Smooth muscle cell (in vitro differentiated cells): ENCODE measurements around the gene MYADML2. TPM values are rescaled to one million over a fixed set of nuclear protein-coding genes. Genes with fewer than 3 reads are reported as not detected.
A peak's percentile ranks its signal among the peaks of the same experiment; 100 is the strongest.

Experiments used
- DNase-seq: peaks from one replicate; lab custom pipeline; 2025; ENCODE audit not compliant: unreplicated experiment; lab: John Stamatoyannopoulos, UW
- H2AFZ ChIP-seq: fragments of 200-600 bp; sonication (generic); 2 replicates; pipeline ENCODE4 v1.6.0; 2016; ENCODE audit warnings: antibody characterized with exemption, low read depth, mild to moderate bottlenecking
- H3F3A ChIP-seq: fragments of 200-600 bp; sonication (generic); 2 replicates; pipeline ENCODE4 v1.6.0; 2017; ENCODE audit warnings: antibody characterized with exemption, low read depth
- H3K27ac ChIP-seq: fragments of 200-600 bp; sonication (generic); 2 replicates; pipeline ENCODE4 v1.5.1; 2016; ENCODE audit warnings: low read depth, mild to moderate bottlenecking
- H3K27me3 ChIP-seq: fragments of 200-600 bp; sonication (generic); 2 replicates; pipeline ENCODE4 v1.6.1; 2016; ENCODE audit warnings: low read depth, mild to moderate bottlenecking
- H3K36me3 ChIP-seq: fragments of 200-600 bp; sonication (generic); 2 replicates; pipeline ENCODE4 v1.5.1; 2016; ENCODE audit warnings: low read depth
- H3K4me1 ChIP-seq: fragments of 200-600 bp; sonication (generic); 2 replicates; pipeline ENCODE4 v1.5.1; 2016; ENCODE audit warnings: low read depth
- H3K4me2 ChIP-seq: fragments of 200-600 bp; sonication (generic); 2 replicates; pipeline ENCODE4 v1.6.0; 2016; ENCODE audit warnings: mild to moderate bottlenecking
- H3K4me3 ChIP-seq: fragments of 200-600 bp; sonication (generic); 2 replicates; pipeline ENCODE4 v1.5.1; 2016; ENCODE audit warnings: mild to moderate bottlenecking
- H3K79me2 ChIP-seq: fragments of 200-600 bp; sonication (generic); 2 replicates; pipeline ENCODE4 v1.6.0; 2016; ENCODE audit warnings: low read depth, mild to moderate bottlenecking
- H3K9ac ChIP-seq: fragments of 200-600 bp; sonication (generic); 2 replicates; pipeline ENCODE4 v1.6.0; 2016; ENCODE audit warnings: low read depth
- H3K9me3 ChIP-seq: fragments of 200-600 bp; sonication (generic); replicated peaks from 2 replicates; pipeline ENCODE4 v1.5.1; 2016; ENCODE audit warnings: low read depth
- H4K20me1 ChIP-seq: fragments of 200-600 bp; sonication (generic); 2 replicates; pipeline ENCODE4 v1.6.0; 2016; ENCODE audit warnings: low read depth
- WGBS: methylation state at CpG from one replicate; pipeline ENCODE4 v1.1.7; 2016; ENCODE audit warnings: low lambda C conversion rate; 5-methylcytosine and 5-hydroxymethylcytosine counted together
- polyA plus RNA-seq: library from polyadenylated mRNA; unstranded; fragments of >200 nt; fragmentation: Nextera tagmentation; extraction: Ambion mirVana; gene quantifications from 2 replicates; pipeline ENCODE4 v1.2.1, GENCODE V29; 2016
- total RNA-seq: library from RNA; depleted of rRNA; stranded (reverse); fragments of >200 nt; gene quantifications from 2 replicates; pipeline ENCODE4 v1.2.3, GENCODE V29; 2014
- TF ChIP-seq, protein P1 (sequence below): fragments of 200-600 bp; sonication (generic); IDR thresholded peaks from 2 replicates; pipeline ENCODE4 v1.5.1; 2017; ENCODE audit warnings: borderline replicate concordance, mild to moderate bottlenecking, antibody characterized with exemption; ENCODE audit not compliant: insufficient read depth, poor library complexity, severe bottlenecking

MYADML2 gene
- total and polyA plus RNA-seq, 2 experiments from 2014 or later, result not detected

- no peak overlapping the region for H2AFZ ChIP-seq
- no peak overlapping the region for H3K4me2 ChIP-seq
- no peak for DNase-seq
- H3F3A ChIP-seq, result peaks cover 24% of the 10 kb centered on the region
- H3K9me3 ChIP-seq, result no peaks in the 10 kb centered on the region
- H3K4me3 ChIP-seq, result no peak overlapping the region
- WGBS, result over 99% methylated on average over 11 of the region's 11 CpGs
- H4K20me1 ChIP-seq, result peaks cover 30% of the 10 kb centered on the region
- H3K4me1 ChIP-seq, result peaks cover 3% of the 10 kb centered on the region
- H3K79me2 ChIP-seq, result peaks cover 33% of the 10 kb centered on the region
- no peaks in the 10 kb centered on the region for H3K36me3 ChIP-seq
- H3K9ac ChIP-seq, result no peak overlapping the region
- no peaks in the 10 kb centered on the region for H3K27me3 ChIP-seq
- TF ChIP-seq, protein P1, sequence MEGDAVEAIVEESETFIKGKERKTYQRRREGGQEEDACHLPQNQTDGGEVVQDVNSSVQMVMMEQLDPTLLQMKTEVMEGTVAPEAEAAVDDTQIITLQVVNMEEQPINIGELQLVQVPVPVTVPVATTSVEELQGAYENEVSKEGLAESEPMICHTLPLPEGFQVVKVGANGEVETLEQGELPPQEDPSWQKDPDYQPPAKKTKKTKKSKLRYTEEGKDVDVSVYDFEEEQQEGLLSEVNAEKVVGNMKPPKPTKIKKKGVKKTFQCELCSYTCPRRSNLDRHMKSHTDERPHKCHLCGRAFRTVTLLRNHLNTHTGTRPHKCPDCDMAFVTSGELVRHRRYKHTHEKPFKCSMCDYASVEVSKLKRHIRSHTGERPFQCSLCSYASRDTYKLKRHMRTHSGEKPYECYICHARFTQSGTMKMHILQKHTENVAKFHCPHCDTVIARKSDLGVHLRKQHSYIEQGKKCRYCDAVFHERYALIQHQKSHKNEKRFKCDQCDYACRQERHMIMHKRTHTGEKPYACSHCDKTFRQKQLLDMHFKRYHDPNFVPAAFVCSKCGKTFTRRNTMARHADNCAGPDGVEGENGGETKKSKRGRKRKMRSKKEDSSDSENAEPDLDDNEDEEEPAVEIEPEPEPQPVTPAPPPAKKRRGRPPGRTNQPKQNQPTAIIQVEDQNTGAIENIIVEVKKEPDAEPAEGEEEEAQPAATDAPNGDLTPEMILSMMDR, result no peak
- no peak overlapping the region for H3K27ac ChIP-seq
Observed at GRCh38 chr17:81895400-81895799, 51.6 kb downstream of the MYADML2 start.

DNA sequence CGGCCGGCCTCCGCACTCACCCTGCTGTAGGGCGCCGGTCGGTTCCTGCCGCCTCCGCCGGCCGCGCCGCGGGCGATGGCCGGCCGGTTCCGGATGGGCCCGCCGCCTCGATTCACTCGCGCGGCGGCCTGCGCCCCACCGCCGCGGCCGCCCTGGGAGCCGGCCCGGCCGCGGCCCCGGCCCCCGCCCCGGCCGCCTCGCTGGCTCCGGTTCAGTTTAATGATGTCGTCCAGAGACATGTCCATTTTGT is 55.8 kb downstream of the MYADML2 start:
- Histone ChIP-seq H3K4me1 (peaks cover 10% of the 10 kb centered on the region), H3K9ac (peak overlapping the region; percentile 97), H3K27me3 (no peaks in the 10 kb centered on the region), H3F3A (no peaks in the 10 kb centered on the region), H3K36me3 (no peaks in the 10 kb centered on the region), H3K4me2 (peak overlapping the region; percentile 99), H3K4me3 (peak overlapping the region; percentile 95), H3K9me3 (no peaks in the 10 kb centered on the region), H2AFZ (no peak overlapping the region), H3K79me2 (peaks cover 59% of the 10 kb centered on the region), H4K20me1 (peaks cover 31% of the 10 kb centered on the region), H3K27ac (peak overlapping the region; percentile 56)
- DNase-seq, result no peak
- WGBS, result 1% methylated on average over 32 of the region's 40 CpGs
- TF ChIP-seq, protein P1, result no peak

- Histone ChIP-seq H2AFZ (no peak overlapping the region), H3K79me2 (peaks cover 59% of the 10 kb centered on the region), H3K27me3 (no peaks in the 10 kb centered on the region)
Observed at GRCh38 chr17:81890447-81891302, 56.4 kb downstream of the MYADML2 start.

More at GRCh38 chr17:81890447-81891302, 56.4 kb downstream of the MYADML2 start:
- WGBS, result 20% methylated on average over 47 of the region's 69 CpGs
- Histone ChIP-seq H3K9me3 (no peaks in the 10 kb centered on the region), H3K9ac (peak overlapping the region; percentile 97), H4K20me1 (peaks cover 37% of the 10 kb centered on the region), H3F3A (no peaks in the 10 kb centered on the region), H3K27ac (peak overlapping the region; percentile 56), H3K4me3 (peak overlapping the region; percentile 95), H3K4me2 (peak overlapping the region; percentile 99), H3K4me1 (peaks cover 10% of the 10 kb centered on the region), H3K36me3 (no peaks in the 10 kb centered on the region)
- TF ChIP-seq, protein P1, result no peak
- no peak for DNase-seq

Other genes with a start within 250 kb of the MYADML2 start
- 16.5 and 22.2 TPM in 2 replicates for gene MRPL12, start 243.9 kb downstream of the MYADML2 start, total RNA-seq
- gene MRPL12, start 243.9 kb downstream of the MYADML2 start, polyA plus RNA-seq, result 83.6 and 92.4 TPM in 2 replicates
- gene SLC25A10, start 234.9 kb downstream of the MYADML2 start, total RNA-seq, result 8.4 and 11.3 TPM in 2 replicates
- 13.0 and 21.0 TPM in 2 replicates for gene SLC25A10, start 234.9 kb downstream of the MYADML2 start, polyA plus RNA-seq
- gene GCGR, start 143.1 kb downstream of the MYADML2 start, total RNA-seq, result not detected in 2 replicates
- 0.58 TPM in 1 of 2 replicates, not detected in the other for gene GCGR, start 143.1 kb downstream of the MYADML2 start, polyA plus RNA-seq
- gene MCRIP1, start 113.9 kb downstream of the MYADML2 start, total RNA-seq, result 85.1 and 85.8 TPM in 2 replicates
- 194 and 208 TPM in 2 replicates for gene MCRIP1, start 113.9 kb downstream of the MYADML2 start, polyA plus RNA-seq
- 0.58 and 3.1 TPM in 2 replicates for gene PPP1R27, start 112.2 kb downstream of the MYADML2 start, total RNA-seq
- 0.79 and 1.6 TPM in 2 replicates for gene PPP1R27, start 112.2 kb downstream of the MYADML2 start, polyA plus RNA-seq
- gene P4HB, start 86.7 kb downstream of the MYADML2 start, total RNA-seq, result 1,406 and 1,593 TPM in 2 replicates
- 1,326 and 1,526 TPM in 2 replicates for gene P4HB, start 86.7 kb downstream of the MYADML2 start, polyA plus RNA-seq
- 67.6 and 256 TPM in 2 replicates for gene ARHGDIA, start 75.9 kb downstream of the MYADML2 start, total RNA-seq
- 353 and 360 TPM in 2 replicates for gene ARHGDIA, start 75.9 kb downstream of the MYADML2 start, polyA plus RNA-seq
- gene ALYREF, start 55.6 kb downstream of the MYADML2 start, total RNA-seq, result 58.9 and 75.9 TPM in 2 replicates
- gene ALYREF, start 55.6 kb downstream of the MYADML2 start, polyA plus RNA-seq, result 123 and 136 TPM in 2 replicates
- 147 and 222 TPM in 2 replicates for gene ANAPC11, start 55.5 kb downstream of the MYADML2 start, total RNA-seq
- 428 and 444 TPM in 2 replicates for gene ANAPC11, start 55.5 kb downstream of the MYADML2 start, polyA plus RNA-seq
- gene NPB, start 45.0 kb downstream of the MYADML2 start, total RNA-seq, result 7.9 TPM in 1 of 2 replicates, not detected in the other
- gene NPB, start 45.0 kb downstream of the MYADML2 start, polyA plus RNA-seq, result 13.6 and 14.4 TPM in 2 replicates
- 10.3 and 11.4 TPM in 2 replicates for gene PCYT2, start 35.8 kb downstream of the MYADML2 start, total RNA-seq
- 27.9 and 50.6 TPM in 2 replicates for gene PCYT2, start 35.8 kb downstream of the MYADML2 start, polyA plus RNA-seq
- gene SIRT7, start 29.1 kb downstream of the MYADML2 start, total RNA-seq, result 9.5 and 19.9 TPM in 2 replicates
- gene SIRT7, start 29.1 kb downstream of the MYADML2 start, polyA plus RNA-seq, result 10.1 and 27.9 TPM in 2 replicates
- 13.7 and 15.3 TPM in 2 replicates for gene MAFG, start 19.5 kb downstream of the MYADML2 start, total RNA-seq
- gene MAFG, start 19.5 kb downstream of the MYADML2 start, polyA plus RNA-seq, result 30.3 and 39.0 TPM in 2 replicates
- gene PYCR1, start 9.9 kb downstream of the MYADML2 start, total RNA-seq, result 144 and 157 TPM in 2 replicates
- 213 and 339 TPM in 2 replicates for gene PYCR1, start 9.9 kb downstream of the MYADML2 start, polyA plus RNA-seq
- 0.90 and 1.3 TPM in 2 replicates for gene NOTUM, start 14.0 kb upstream of the MYADML2 start, total RNA-seq
- 0.24 and 2.9 TPM in 2 replicates for gene NOTUM, start 14.0 kb upstream of the MYADML2 start, polyA plus RNA-seq
- gene ASPSCR1, start 30.4 kb upstream of the MYADML2 start, total RNA-seq, result 12.3 and 28.4 TPM in 2 replicates
- gene ASPSCR1, start 30.4 kb upstream of the MYADML2 start, polyA plus RNA-seq, result 36.5 and 44.0 TPM in 2 replicates
- 44.6 and 50.4 TPM in 2 replicates for gene CENPX, start 75.6 kb upstream of the MYADML2 start, total RNA-seq
- gene CENPX, start 75.6 kb upstream of the MYADML2 start, polyA plus RNA-seq, result 57.5 and 72.8 TPM in 2 replicates
- 7.0 and 9.6 TPM in 2 replicates for gene LRRC45, start 76.1 kb upstream of the MYADML2 start, total RNA-seq
- gene LRRC45, start 76.1 kb upstream of the MYADML2 start, polyA plus RNA-seq, result 7.4 and 13.5 TPM in 2 replicates
- 29.2 and 33.0 TPM in 2 replicates for gene RAC3, start 84.4 kb upstream of the MYADML2 start, total RNA-seq
- gene RAC3, start 84.4 kb upstream of the MYADML2 start, polyA plus RNA-seq, result 12.1 and 15.3 TPM in 2 replicates
- 34.9 and 46.4 TPM in 2 replicates for gene DCXR, start 90.5 kb upstream of the MYADML2 start, total RNA-seq
- gene DCXR, start 90.5 kb upstream of the MYADML2 start, polyA plus RNA-seq, result 84.4 and 89.4 TPM in 2 replicates
- 20.3 and 27.1 TPM in 2 replicates for gene RFNG, start 104.6 kb upstream of the MYADML2 start, total RNA-seq
- 54.9 and 58.8 TPM in 2 replicates for gene RFNG, start 104.6 kb upstream of the MYADML2 start, polyA plus RNA-seq
- gene GPS1, start 104.7 kb upstream of the MYADML2 start, total RNA-seq, result 72.0 and 93.7 TPM in 2 replicates
- gene GPS1, start 104.7 kb upstream of the MYADML2 start, polyA plus RNA-seq, result 134 and 143 TPM in 2 replicates
- gene DUS1L, start 118.6 kb upstream of the MYADML2 start, total RNA-seq, result 30.7 and 49.4 TPM in 2 replicates
- gene DUS1L, start 118.6 kb upstream of the MYADML2 start, polyA plus RNA-seq, result 125 and 141 TPM in 2 replicates
- gene FASN, start 151.0 kb upstream of the MYADML2 start, total RNA-seq, result 46.6 and 49.4 TPM in 2 replicates
- gene FASN, start 151.0 kb upstream of the MYADML2 start, polyA plus RNA-seq, result 48.4 and 49.3 TPM in 2 replicates